PC-9 (cell line): ENCODE measurements around the gene ATG2A.

ENCODE experiments used
- CTCF ChIP-seq: fragments of 200-600 bp; sonication (generic); conservative IDR thresholded peaks from 2 replicates; pipeline ENCODE4 v1.6.1; 2017; ENCODE audit warnings: mixed run types, antibody characterized with exemption, mild to moderate bottlenecking, moderate library complexity
- EZH2 ChIP-seq: fragments of 200-600 bp; sonication (generic); IDR thresholded peaks from 2 replicates; pipeline ENCODE4 v1.8.0; 2017; ENCODE audit warnings: antibody characterized with exemption, low read depth

- TF ChIP-seq CTCF: no peak
- no peak for TF ChIP-seq EZH2
These were observed 36.6 kb downstream of the ATG2A start for GRCh38 chr11:64880240-64881001.
